Endothelial cell of umbilical vein (primary cell): ENCODE results near the gene RNU7-1. TPM values are rescaled to one million over a fixed set of nuclear protein-coding genes. Genes with fewer than 3 reads are reported as not detected.

Experiments used
- BruUV-seq: library from RNA; stranded (reverse); fragments of 400-500 nt; replicated peaks from 2 replicates; lab custom pipeline; 2021; lab: Mats Ljungman, UMichigan
- CTCF ChIA-PET: fragments of 300-600, 350-600 bp; sonication (Branson Sonifier 250); formaldehyde crosslinking; loops from one replicate; lab custom pipeline; 2021; ENCODE audit warnings: antibody characterized with exemption, inconsistent platforms; lab: Charles Lee
- POLR2A ChIA-PET: fragments of 300-600, 350-600 bp; sonication (Branson Sonifier 250); formaldehyde crosslinking; loops from one replicate; lab custom pipeline; 2021; ENCODE audit warnings: antibody characterized with exemption, inconsistent platforms; lab: Charles Lee
- DNase-seq: peaks from one replicate; pipeline ENCODE4 v3.0.0-alpha.2; 2011; ENCODE audit warnings: low read depth, low spot score
- FAIRE-seq: peaks from 2 replicates; lab custom pipeline; 2011; peaks lifted over from hg19 to GRCh38; lab: Jason Lieb, UNC
- H2AFZ ChIP-seq: 2 replicates; pipeline ENCODE4 v1.6.0; 2012; ENCODE audit warnings: low read depth, low read length, control low read depth, inconsistent platforms
- H3K27ac ChIP-seq: 2 replicates; pipeline ENCODE4 v1.5.1; 2011; ENCODE audit warnings: low read depth, mild to moderate bottlenecking, control low read depth, low read length, moderate library complexity; ENCODE audit not compliant: insufficient read depth
- H3K27me3 ChIP-seq, 2 experiments: 2 replicates each; pipeline versions ENCODE4 v1.6.0 to v1.6.1; 2011; ENCODE audit warnings: low read length in 2 of 2, mixed read lengths in 1 of 2; ENCODE audit not compliant: control insufficient read depth in 2 of 2, insufficient read depth in 2 of 2
- H3K36me3 ChIP-seq, 2 experiments: 2 replicates in 1 of 2; 3 replicates in 1 of 2; pipeline ENCODE4 v1.5.1; 2011; ENCODE audit warnings: low read length in 2 of 2, mild to moderate bottlenecking in 1 of 2, moderate library complexity in 1 of 2; ENCODE audit not compliant: control insufficient read depth in 2 of 2, insufficient read depth in 2 of 2; ENCODE audit errors: extremely low read depth in 1 of 2
- H3K4me1 ChIP-seq: 3 replicates; pipeline ENCODE4 v1.5.1; 2011; ENCODE audit warnings: mild to moderate bottlenecking, low read length; ENCODE audit not compliant: control insufficient read depth, insufficient read depth; ENCODE audit errors: extremely low read depth
- H3K4me2 ChIP-seq: 2 replicates; pipeline ENCODE4 v1.6.1; 2011; ENCODE audit warnings: low read length, control low read depth, mixed read lengths; ENCODE audit not compliant: insufficient read depth
- H3K4me3 ChIP-seq, 3 experiments: fragments of 200-600 bp in 1 of 3; sonication (generic), shearing (Covaris generic) in 1 of 3; replicated peaks in 1 of 3; 2 replicates each; pipeline ENCODE4 v1.5.1; 2011 to 2016; ENCODE audit warnings: control low read depth in 3 of 3, low read length in 3 of 3, mild to moderate bottlenecking in 2 of 3, inconsistent platforms in 1 of 3, low read depth in 1 of 3, moderate library complexity in 1 of 3; ENCODE audit not compliant: insufficient read depth in 1 of 3
- H3K79me2 ChIP-seq: 2 replicates; pipeline ENCODE4 v1.6.0; 2012; ENCODE audit warnings: low read length, inconsistent platforms; ENCODE audit not compliant: control insufficient read depth, insufficient read depth
- H3K9ac ChIP-seq: replicated peaks from 2 replicates; pipeline ENCODE3; 2011; ENCODE audit warnings: low read length, control low read depth; ENCODE audit not compliant: insufficient read depth; ENCODE audit errors: extremely low read depth
- H3K9me1 ChIP-seq: replicated peaks from 3 replicates; pipeline ENCODE4 v1.6.0; 2011; ENCODE audit warnings: mild to moderate bottlenecking, low read length; ENCODE audit not compliant: control insufficient read depth, insufficient read depth; ENCODE audit errors: extremely low read depth
- H3K9me3 ChIP-seq: replicated peaks from 2 replicates; pipeline ENCODE4 v1.5.1; 2012; ENCODE audit warnings: low read length, inconsistent platforms; ENCODE audit not compliant: control insufficient read depth, insufficient read depth
- H4K20me1 ChIP-seq: replicated peaks from 2 replicates; pipeline ENCODE3; 2011; ENCODE audit warnings: mild to moderate bottlenecking, low read length; ENCODE audit not compliant: control insufficient read depth, insufficient read depth; ENCODE audit errors: extremely low read depth
- EZH2 ChIP-seq: IDR thresholded peaks from 2 replicates; pipeline ENCODE4 v1.6.1; 2012; ENCODE audit warnings: borderline replicate concordance, low read depth, mild to moderate bottlenecking, moderate library complexity, low read length, inconsistent platforms; ENCODE audit not compliant: severe bottlenecking
- GATA2 ChIP-seq: IDR thresholded peaks from 2 replicates; pipeline ENCODE4 v1.7.0; 2011; ENCODE audit warnings: low read depth, mild to moderate bottlenecking, moderate library complexity, mixed read lengths, low read length; ENCODE audit not compliant: insufficient read length, insufficient read depth
- JUN ChIP-seq: IDR thresholded peaks from 2 replicates; pipeline ENCODE4 v1.6.1; 2011; ENCODE audit warnings: borderline replicate concordance, low read depth; ENCODE audit not compliant: insufficient read length, insufficient read depth
- POLR2AphosphoS5 ChIP-seq: IDR thresholded peaks from 2 replicates; pipeline ENCODE4 v1.6.1; 2012; ENCODE audit warnings: low read depth, mild to moderate bottlenecking, control low read depth, low read length, moderate library complexity; ENCODE audit not compliant: insufficient read depth
- dilution Hi-C: fragments of 300-500 bp; cut with MboI; formaldehyde crosslinking; loops from one replicate; pipeline ENCODE4 v1.15.0; 2019; ENCODE audit warnings: low sequenced_read_pairs; ENCODE audit not compliant: extremely low pct_ligation_motif_present
- intact Hi-C: fragments of 100-400 bp; cut with micrococcal nuclease; formaldehyde crosslinking; loops from one replicate; pipeline ENCODE4 v1.10.0; 2022
- polyA plus RNA-seq, 4 experiments: library from polyadenylated mRNA; depleted of rRNA in 3 of 4; stranded (reverse) in 3 of 4; unstranded in 1 of 4; fragments of >200 nt; gene quantifications; 2 replicates each; pipeline versions ENCODE4 v1.2.1 to v1.2.3, GENCODE V29; 2011 to 2012; ENCODE audit warnings: missing spikeins in 1 of 4
- total RNA-seq: library from RNA; stranded (reverse); gene quantifications from 2 replicates; pipeline ENCODE4 v1.2.3, GENCODE V29; 2021
- TF ChIP-seq, protein P1 (sequence below), 2 donors: IDR thresholded peaks; 1 replicate in 1 of 2; 2 replicates in 1 of 2; pipeline ENCODE4 v1.5.1; 2011; ENCODE audit warnings: low read length in 2 of 2, mild to moderate bottlenecking in 2 of 2, moderate library complexity in 2 of 2, control low read depth in 1 of 2, inconsistent platforms in 1 of 2, low read depth in 1 of 2; ENCODE audit not compliant: insufficient read depth in 1 of 2; ENCODE audit errors: extremely low read depth in 1 of 2

RNU7-1 gene
- total and polyA plus RNA-seq, 2 donors (not counting 3 experiments of a cell fraction or from before 2014, with no cell fraction given) = not detected

DNA sequence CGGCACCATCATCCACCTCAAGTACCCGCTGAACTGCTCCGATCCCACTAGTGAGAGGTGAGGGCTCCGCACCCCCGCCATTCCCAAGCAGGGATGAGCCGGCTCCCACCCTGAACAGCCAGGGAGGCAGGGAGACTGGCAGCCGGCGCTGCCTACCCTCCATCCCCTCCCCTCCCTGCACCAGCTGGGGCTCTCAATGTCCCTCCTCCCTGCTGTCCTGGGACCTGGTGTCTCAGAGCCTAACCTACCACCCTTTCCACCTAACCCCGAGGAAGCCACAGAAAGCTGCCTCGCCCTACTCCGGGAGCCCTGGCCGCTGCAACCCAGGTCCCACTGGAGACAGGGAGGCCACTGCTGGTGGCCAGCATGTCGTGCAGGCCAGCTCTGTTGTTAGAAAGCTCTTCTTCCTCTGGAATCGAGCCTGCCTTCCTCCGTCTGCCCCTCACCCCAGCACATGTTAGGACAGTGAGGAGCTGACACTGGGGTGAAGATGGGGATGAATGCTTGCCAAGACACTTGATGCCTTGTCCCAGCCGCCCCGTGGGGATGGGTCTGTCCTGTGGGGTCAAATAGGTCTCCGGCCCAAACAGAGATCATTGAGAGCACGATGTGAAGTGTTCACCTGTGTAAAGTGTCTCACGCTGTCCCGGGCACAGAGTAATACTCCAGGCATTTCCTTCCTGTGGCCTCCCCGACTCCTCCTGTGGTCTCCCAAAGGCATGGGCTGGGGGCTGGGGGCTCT lies 8.7 kb downstream of the RNU7-1 start:
- no peaks in the 10 kb centered on the region for H3K27me3 ChIP-seq

DNA sequence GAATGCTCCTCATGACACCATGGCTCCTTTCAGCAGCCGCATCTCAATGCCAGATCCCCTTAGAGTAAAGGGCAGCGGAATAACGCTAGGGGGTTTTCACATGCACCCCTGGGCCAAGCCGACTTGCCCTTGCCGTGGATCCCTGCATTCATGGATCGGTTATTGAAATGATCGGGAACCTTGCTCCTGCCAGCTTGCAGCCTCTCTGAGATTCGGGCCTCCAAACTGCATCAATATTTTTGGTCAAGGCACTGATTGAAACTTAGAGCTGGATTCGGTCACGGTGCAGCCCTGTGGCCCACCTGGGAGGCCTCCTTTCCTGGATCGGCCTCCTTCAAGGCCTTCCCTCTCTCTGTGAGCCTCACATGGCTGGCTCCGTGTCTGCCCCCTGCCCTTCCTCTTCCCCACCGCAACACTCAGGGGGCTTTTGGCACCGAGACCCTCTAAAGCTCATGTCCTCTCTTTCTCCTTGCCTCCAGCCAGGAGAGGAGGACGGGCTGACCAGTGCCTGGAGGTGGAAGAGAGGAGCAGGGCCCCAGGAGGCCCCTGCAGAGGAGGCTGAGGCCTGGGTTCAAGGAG lies 9.3 kb downstream of the RNU7-1 start:
- BruUV-seq = no TSS peak
- H2AFZ ChIP-seq = peak overlapping the region; percentile 25
- TF ChIP-seq EZH2 (no peak), GATA2 (no peak), POLR2AphosphoS5 (no peak)
- TF ChIP-seq, protein P1, sequence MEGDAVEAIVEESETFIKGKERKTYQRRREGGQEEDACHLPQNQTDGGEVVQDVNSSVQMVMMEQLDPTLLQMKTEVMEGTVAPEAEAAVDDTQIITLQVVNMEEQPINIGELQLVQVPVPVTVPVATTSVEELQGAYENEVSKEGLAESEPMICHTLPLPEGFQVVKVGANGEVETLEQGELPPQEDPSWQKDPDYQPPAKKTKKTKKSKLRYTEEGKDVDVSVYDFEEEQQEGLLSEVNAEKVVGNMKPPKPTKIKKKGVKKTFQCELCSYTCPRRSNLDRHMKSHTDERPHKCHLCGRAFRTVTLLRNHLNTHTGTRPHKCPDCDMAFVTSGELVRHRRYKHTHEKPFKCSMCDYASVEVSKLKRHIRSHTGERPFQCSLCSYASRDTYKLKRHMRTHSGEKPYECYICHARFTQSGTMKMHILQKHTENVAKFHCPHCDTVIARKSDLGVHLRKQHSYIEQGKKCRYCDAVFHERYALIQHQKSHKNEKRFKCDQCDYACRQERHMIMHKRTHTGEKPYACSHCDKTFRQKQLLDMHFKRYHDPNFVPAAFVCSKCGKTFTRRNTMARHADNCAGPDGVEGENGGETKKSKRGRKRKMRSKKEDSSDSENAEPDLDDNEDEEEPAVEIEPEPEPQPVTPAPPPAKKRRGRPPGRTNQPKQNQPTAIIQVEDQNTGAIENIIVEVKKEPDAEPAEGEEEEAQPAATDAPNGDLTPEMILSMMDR (IDR thresholded peaks at IDR 0.05; ENCODE audit: extremely low read depth in 1 of 2, insufficient read depth in 1 of 2, low read depth in 1 of 2, low read length in 2 of 2) = no peak
- H3K9me3 ChIP-seq = no peaks in the 10 kb centered on the region
- H3K4me1 ChIP-seq = peaks cover 17% of the 10 kb centered on the region
- H3K79me2 ChIP-seq = no peaks in the 10 kb centered on the region
- CTCF ChIA-PET = interaction anchor here (1.5 kb wide), 2 partner anchors 9 to 12 kb away, joined by 4 to 8 read pairs; no protein-coding TSS in a partner anchor
- no peak overlapping the region for H3K4me3 ChIP-seq
- no peaks in the 10 kb centered on the region for H3K9me1 ChIP-seq
- no peaks in the 10 kb centered on the region for H3K36me3 ChIP-seq
- H3K27me3 ChIP-seq = no peaks in the 10 kb centered on the region
- POLR2A ChIA-PET = no interaction called here
- no peak overlapping the region for H3K4me2 ChIP-seq
- dilution Hi-C loops (no loop called here), intact Hi-C loops (no loop called here)
- no peak overlapping the region for H3K9ac ChIP-seq
- H3K27ac ChIP-seq = no peak overlapping the region
- no peaks in the 10 kb centered on the region for H4K20me1 ChIP-seq
- FAIRE-seq (no peak), DNase-seq (no peak)

More for the DNA sequence above, 8.7 kb downstream of the RNU7-1 start:
- Histone ChIP-seq H4K20me1 (no peaks in the 10 kb centered on the region), H3K9me1 (no peaks in the 10 kb centered on the region), H3K9ac (no peak overlapping the region), H3K4me1 (peaks cover 17% of the 10 kb centered on the region), H3K9me3 (no peaks in the 10 kb centered on the region), H3K79me2 (no peaks in the 10 kb centered on the region), H2AFZ (peak overlapping the region; percentile 25), H3K36me3 (no peaks in the 10 kb centered on the region), H3K4me3 (no peak overlapping the region), H3K27ac (no peak overlapping the region), H3K4me2 (no peak overlapping the region)
- FAIRE-seq (no peak), DNase-seq (no peak)
- no TSS peak for BruUV-seq
- CTCF ChIA-PET = interaction anchor here (1.5 kb wide), 2 partner anchors 10 to 12 kb away, joined by 4 to 8 read pairs; no protein-coding TSS in a partner anchor
- dilution Hi-C loops (no loop called here), intact Hi-C loops (no loop called here)
- POLR2A ChIA-PET = no interaction called here
- no peak for TF ChIP-seq JUN
